HG02623 (cell line): ENCODE results near the gene BMP8B.

Source experiments
- ATAC-seq: cut with Tn5 transposase; IDR thresholded peaks from one replicate; pipeline ENCODE4 v1.9.1; 2021; ENCODE audit warnings: moderate library complexity; ENCODE audit not compliant: unreplicated experiment

BMP8B gene

GRCh38 chr1:39727932-39728317, 60.7 kb downstream of the BMP8B start:
- no peak for ATAC-seq

- no peak for ATAC-seq
Measured at GRCh38 chr1:39727221-39727931, 61.3 kb downstream of the BMP8B start.

GRCh38 chr1:39726600-39726999, 62.1 kb downstream of the BMP8B start:
- ATAC-seq, result no peak

- no peak for ATAC-seq
Measured at GRCh38 chr1:39722495-39722894, 66.2 kb downstream of the BMP8B start.

- no peak for ATAC-seq
Measured at GRCh38 chr1:39721664-39722063, 67.0 kb downstream of the BMP8B start.

- no peak for ATAC-seq
Measured at GRCh38 chr1:39720094-39720999, 68.3 kb downstream of the BMP8B start.

- no peak for ATAC-seq
Measured at GRCh38 chr1:39717809-39718208, 70.9 kb downstream of the BMP8B start.

- ATAC-seq, result no peak
Measured at GRCh38 chr1:39713557-39713956, 75.1 kb downstream of the BMP8B start.

- no peak for ATAC-seq
Measured at GRCh38 chr1:39711966-39712340, 76.7 kb downstream of the BMP8B start.

- ATAC-seq, result no peak
Measured at GRCh38 chr1:39711104-39711965, 77.3 kb downstream of the BMP8B start.

GRCh38 chr1:39707506-39707905, 81.2 kb downstream of the BMP8B start:
- ATAC-seq, result no peak
